ENCODE results near the gene MAGEA2.
"Not testable (repeated sequence)": the region's sequence is repeated elsewhere in the genome, so short reads cannot be mapped to it uniquely, and the experiment has no call there.

Gene MAGEA2

GRCh38 chrX:152706500-152706899 lies 47.1 kb downstream of the MAGEA2 start:
- DNase-seq, result not testable (repeated sequence)

GRCh38 chrX:152700390-152700789 lies 53.3 kb downstream of the MAGEA2 start:
- DNase-seq, result not testable (repeated sequence)

All from bone marrow (tissue), 2 donors.